GM23248 (cell line): ENCODE results near the gene ZBTB40.

Experiments used
- EZH2 ChIP-seq: fragments of 200-600 bp; sonication (generic); IDR thresholded peaks from 2 replicates; pipeline ENCODE4 v1.6.1; 2018; ENCODE audit warnings: antibody characterized with exemption, mild to moderate bottlenecking; ENCODE audit not compliant: insufficient read depth, poor library complexity, severe bottlenecking
- EZH2phosphoT487 ChIP-seq: fragments of 200-600 bp; sonication (generic); IDR thresholded peaks from 2 replicates; pipeline ENCODE4 v1.6.1; 2018; ENCODE audit warnings: antibody characterized with exemption, moderate library complexity, mild to moderate bottlenecking, low read depth; ENCODE audit not compliant: insufficient read depth

DNA sequence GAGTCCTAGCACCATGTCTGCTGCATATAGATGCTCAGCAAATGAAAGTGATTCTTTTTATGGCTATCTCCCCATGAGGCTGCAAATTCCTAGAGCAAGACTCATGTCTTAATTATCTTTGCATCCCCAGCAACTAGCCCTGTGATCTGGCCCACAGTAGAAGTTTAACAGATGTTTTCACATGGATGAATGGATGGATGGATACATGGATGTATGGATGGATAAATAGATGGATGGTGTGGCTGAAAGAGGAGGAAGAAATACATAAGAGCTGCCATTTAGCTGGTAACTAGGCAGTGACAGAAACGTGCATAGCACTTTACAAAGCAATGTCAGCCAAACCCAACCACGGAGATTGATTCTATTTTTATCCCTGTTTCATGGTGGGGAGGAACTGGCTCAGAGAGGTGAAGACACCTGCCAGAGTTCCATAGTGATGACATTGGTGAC is 32.7 kb upstream of the ZBTB40 start:
- no peak for TF ChIP-seq EZH2
- no peak for TF ChIP-seq EZH2phosphoT487
